ENCODE data around the gene SEC14L5. TPM values are rescaled to one million over a fixed set of nuclear protein-coding genes. Genes with fewer than 3 reads are reported as not detected.

Gene SEC14L5
- total and polyA plus RNA-seq, 10 of the 15 experiments (the other 5 are each of a cell fraction or from before 2014, with no cell fraction given): 0.01 TPM; not detected in 9

GRCh38 chr16:4927661-4928060 is 30.5 kb upstream of the SEC14L5 start:
- ATAC-seq: no peak
- DNase-seq (ENCODE audit: low read depth, low spot score): no peak
- Histone ChIP-seq H2AFZ (ENCODE audit: control insufficient read depth, low read depth, low read length) (no peak overlapping the region), H3K4me1 (ENCODE audit: control insufficient read depth, insufficient read depth, low read length) (no peaks in the 10 kb centered on the region), H3K27ac (ENCODE audit: control insufficient read depth, insufficient read depth) (no peak overlapping the region), H3K79me2 (ENCODE audit: control insufficient read depth, insufficient read depth, low read length) (no peaks in the 10 kb centered on the region), H4K20me1 (ENCODE audit: control insufficient read depth, insufficient read depth) (no peaks in the 10 kb centered on the region), H3K9ac (ENCODE audit: control insufficient read depth, insufficient read depth, low read length) (no peak overlapping the region), H3K4me3 (no peak overlapping the region), H3K36me3 (ENCODE audit: control insufficient read depth in 2 of 2, insufficient read depth in 2 of 2, low read length in 1 of 2) (no peaks in the 10 kb centered on the region), H3K4me2 (ENCODE audit: control insufficient read depth, insufficient read depth) (no peak overlapping the region), H3K9me3 (replicated peaks; ENCODE audit: control insufficient read depth, insufficient read depth, low read length) (peaks cover 3% of the 10 kb centered on the region; the same call in 2 of the 3 replicates), H3K27me3 (replicated peaks in 1 of 2; ENCODE audit: control insufficient read depth in 2 of 2, insufficient read depth in 2 of 2, low read length in 1 of 2) (peaks cover 0 to 1% of the 10 kb centered on the region in 2 experiments; a peak in 1 of 4 replicates)
- TF ChIP-seq SKIL (IDR thresholded peaks at IDR 0.05; ENCODE audit: low read depth, poor library complexity, severe bottlenecking) (no peak), ZNF622 (IDR thresholded peaks at IDR 0.05) (no peak), STAT1 (conservative IDR thresholded peaks at IDR 0.05) (no peak), RAD21 (IDR thresholded peaks at IDR 0.05; ENCODE audit: insufficient read depth, low read depth, low read length) (no peak), RUNX3 (IDR thresholded peaks at IDR 0.05; ENCODE audit: low read length) (no peak)
- intact Hi-C loops (cut with micrococcal nuclease; ENCODE audit: unreplicated experiment): no loop called here
- CTCF ChIA-PET: no interaction called here
- RAD21 ChIA-PET (ENCODE audit: unreplicated experiment): no interaction called here
- WGBS (ENCODE audit: insufficient coverage, insufficient replicate concordance, low lambda C conversion rate, missing lambda C conversion rate): 8% methylated on average over 2 of the region's 2 CpGs
- POLR2A ChIA-PET: no interaction called here
- in situ Hi-C loops (cut with MboI): no loop called here
- FAIRE-seq: no peak
- SMC1A ChIA-PET (ENCODE audit: uncharacterized antibody, unreplicated experiment): no interaction called here
- BruUV-seq (replicated peaks): no TSS peak

- intact Hi-C loops (cut with micrococcal nuclease; ENCODE audit: unreplicated experiment): no loop called here
- DNase-seq (ENCODE audit: low read depth, low spot score) (no peak), FAIRE-seq (no peak), ATAC-seq (no peak)
- no peak overlapping the region for H3K4me2 ChIP-seq (ENCODE audit: control insufficient read depth, insufficient read depth)
- no peaks in the 10 kb centered on the region for H4K20me1 ChIP-seq (ENCODE audit: control insufficient read depth, insufficient read depth)
- H3K36me3 ChIP-seq (ENCODE audit: control insufficient read depth in 2 of 2, insufficient read depth in 2 of 2, low read length in 1 of 2): no peaks in the 10 kb centered on the region
- 54% methylated on average over 6 of the region's 6 CpGs for WGBS (ENCODE audit: insufficient coverage, insufficient replicate concordance, low lambda C conversion rate, missing lambda C conversion rate)
- in situ Hi-C loops (cut with MboI): no loop called here
- ChIA-PET RAD21 (ENCODE audit: unreplicated experiment) (no interaction called here), CTCF (no interaction called here), SMC1A (ENCODE audit: uncharacterized antibody, unreplicated experiment) (no interaction called here), POLR2A (no interaction called here)
- no peak overlapping the region for H3K27ac ChIP-seq (ENCODE audit: control insufficient read depth, insufficient read depth)
- H3K9me3 ChIP-seq (replicated peaks; ENCODE audit: control insufficient read depth, insufficient read depth, low read length): peaks cover 3% of the 10 kb centered on the region; the same call in 2 of the 3 replicates
- H3K79me2 ChIP-seq (ENCODE audit: control insufficient read depth, insufficient read depth, low read length): no peaks in the 10 kb centered on the region
- H3K27me3 ChIP-seq (replicated peaks in 1 of 2; ENCODE audit: control insufficient read depth in 2 of 2, insufficient read depth in 2 of 2, low read length in 1 of 2): peaks cover 0 to 1% of the 10 kb centered on the region in 2 experiments; a peak in 1 of 4 replicates
- no peaks in the 10 kb centered on the region for H3K4me1 ChIP-seq (ENCODE audit: control insufficient read depth, insufficient read depth, low read length)
- H3K9ac ChIP-seq (ENCODE audit: control insufficient read depth, insufficient read depth, low read length): no peak overlapping the region
- no TSS peak for BruUV-seq (replicated peaks)
- H3K4me3 ChIP-seq: no peak overlapping the region
- no peak overlapping the region for H2AFZ ChIP-seq (ENCODE audit: control insufficient read depth, low read depth, low read length)
- TF ChIP-seq YBX1 (IDR thresholded peaks at IDR 0.05) (no peak), HCFC1 (IDR thresholded peaks at IDR 0.05; ENCODE audit: low read length) (no peak), ZBTB40 (IDR thresholded peaks at IDR 0.05; ENCODE audit: borderline replicate concordance) (no peak), MTA2 (IDR thresholded peaks at IDR 0.05; ENCODE audit: low read depth) (no peak), NR2F1 (conservative IDR thresholded peaks at IDR 0.05) (no peak), MAX (IDR thresholded peaks at IDR 0.05; ENCODE audit: low read depth, low read length) (no peak), RAD51 (IDR thresholded peaks at IDR 0.05) (no peak)
Observed at GRCh38 chr16:4928227-4928626, 29.9 kb upstream of the SEC14L5 start.

Data from GM12878 (cell line).